Breast epithelium (tissue), 3 donors: ENCODE results near the gene EOLA1.

ENCODE experiments used
- CTCF ChIP-seq, 3 donors: fragments of 450-650 bp; IDR thresholded peaks; one replicate each; pipeline ENCODE4 v1.5.1; 2016 to 2017; ENCODE audit warnings: antibody characterized with exemption in 3 of 3, mild to moderate bottlenecking in 3 of 3, moderate library complexity in 3 of 3
- POLR2A ChIP-seq: fragments of 450-650 bp; IDR thresholded peaks from one replicate; pipeline ENCODE4 v1.6.1; 2016; ENCODE audit warnings: antibody characterized with exemption, mild to moderate bottlenecking, moderate library complexity
- POLR2AphosphoS5 ChIP-seq, 3 donors: sonication (generic); formaldehyde crosslinking; IDR thresholded peaks; one replicate each; pipeline ENCODE4 v1.6.1; 2017; ENCODE audit warnings: antibody characterized with exemption in 3 of 3

- TF ChIP-seq CTCF (IDR thresholded peaks at IDR 0.05): no peak
- TF ChIP-seq POLR2AphosphoS5 (IDR thresholded peaks at IDR 0.05): no peak
- no peak for TF ChIP-seq POLR2A
These were observed 9.2 kb upstream of the EOLA1 start for GRCh38 chrX:149531599-149531998.
